ENCODE results near the gene NCL. TPM values are rescaled to one million over a fixed set of nuclear protein-coding genes. Genes with fewer than 3 reads are reported as not detected.

The NCL gene
- total and polyA plus RNA-seq, 2 of the 13 experiments (the other 11 are each of a cell fraction or from before 2014, with no cell fraction given): 105 to 779 TPM

GRCh38 chr2:231412618-231412963, 51.7 kb downstream of the NCL start (continued):
- TF ChIP-seq ZGPAT (CRISPR knock-in tag; IDR thresholded peaks at IDR 0.05): no peak; the same call in 1 of the 2 replicates
- TF ChIP-seq ZNF746 (CRISPR knock-in tag; IDR thresholded peaks at IDR 0.05): no peak
- TF ChIP-seq AHR (CRISPR knock-in tag; IDR thresholded peaks at IDR 0.05): no peak
- no peak for TF ChIP-seq ZNF546 (CRISPR knock-in tag; conservative IDR thresholded peaks at IDR 0.05)
- no peak for TF ChIP-seq ZNF343 (CRISPR knock-in tag; IDR thresholded peaks at IDR 0.05)
- TF ChIP-seq RFXANK (CRISPR knock-in tag; IDR thresholded peaks at IDR 0.05): no peak
- no peak for TF ChIP-seq POGZ (CRISPR knock-in tag; IDR thresholded peaks at IDR 0.05)
- TF ChIP-seq NFRKB (IDR thresholded peaks at IDR 0.05): no peak
- TF ChIP-seq MXD3 (CRISPR knock-in tag; IDR thresholded peaks at IDR 0.05): no peak
- TF ChIP-seq YEATS2 (CRISPR knock-in tag; IDR thresholded peaks at IDR 0.05; ENCODE audit: borderline replicate concordance): 0 out of 2 replicates have a peak, but pooled peaks have one; percentile 2
- TF ChIP-seq PITX1 (CRISPR knock-in tag; IDR thresholded peaks at IDR 0.05): no peak
- TF ChIP-seq ZNF782 (CRISPR knock-in tag; IDR thresholded peaks at IDR 0.05; ENCODE audit: borderline replicate concordance): no peak
- TF ChIP-seq GMEB2 (CRISPR knock-in tag; IDR thresholded peaks at IDR 0.05; ENCODE audit: low read depth): no peak
- no peak for TF ChIP-seq ZNF740 (CRISPR knock-in tag; IDR thresholded peaks at IDR 0.05)
- TF ChIP-seq ZMYM3 (CRISPR knock-in tag; IDR thresholded peaks at IDR 0.05): no peak
- peak; percentile 2 to 14; a peak in 1 of 4 replicates for TF ChIP-seq HMGXB4 (CRISPR knock-in tag; IDR thresholded peaks at IDR 0.05; ENCODE audit: borderline replicate concordance in 1 of 2, low read depth in 1 of 2)
- no peak for TF ChIP-seq SP1 (IDR thresholded peaks at IDR 0.05)
- no peak for TF ChIP-seq SP1 (CRISPR knock-in tag; IDR thresholded peaks at IDR 0.05)
- TF ChIP-seq ZNF770 (CRISPR knock-in tag; IDR thresholded peaks at IDR 0.05): no peak
- no peak for TF ChIP-seq ZMYM2 (CRISPR knock-in tag; IDR thresholded peaks at IDR 0.05)
- no peak for TF ChIP-seq BRD4 (CRISPR knock-in tag; IDR thresholded peaks at IDR 0.05)
- TF ChIP-seq RARG (CRISPR knock-in tag; IDR thresholded peaks at IDR 0.05; ENCODE audit: low read depth): no peak
- TF ChIP-seq LRRFIP1 (CRISPR knock-in tag; conservative IDR thresholded peaks at IDR 0.05): no peak

Measured in HepG2 (cell line).